Sciatic nerve (tissue), 2 donors: ENCODE data around the gene DCX. TPM values are rescaled to one million over a fixed set of nuclear protein-coding genes. Genes with fewer than 3 reads are reported as not detected.
"Not testable (repeated sequence)": the region's sequence is repeated elsewhere in the genome, so short reads cannot be mapped to it uniquely, and the experiment has no call there.

ENCODE experiments used
- ATAC-seq: fragments of 200-7000 bp; cut with Tn5 transposase; one replicate; pipeline ENCODE4 v1.9.1; 2020; ENCODE audit warnings: mild to moderate bottlenecking, moderate library complexity
- DNase-seq: peaks from one replicate; pipeline ENCODE4 v3.0.0-alpha.2; 2020; ENCODE audit warnings: low spot score
- intact Hi-C: fragments of 100-400 bp; cut with DNase I; formaldehyde crosslinking; loops from one replicate; pipeline ENCODE4 v1.14.2; 2022
- total RNA-seq: library from RNA; stranded (reverse); fragmentation: NEBNext Ultra II Directional; extraction: Animal tissue kit (Norgen Biotek cat#: 25700); gene quantifications from one replicate; pipeline ENCODE4 v1.2.1, GENCODE V29; 2021
- donor health status: DM: no; HTN: no; CAD: no.
- donor health status: DM: no; HTN: no; CAD: no.

The DCX gene
- total RNA-seq, 1 donor from 2014 or later, result not detected

DNA sequence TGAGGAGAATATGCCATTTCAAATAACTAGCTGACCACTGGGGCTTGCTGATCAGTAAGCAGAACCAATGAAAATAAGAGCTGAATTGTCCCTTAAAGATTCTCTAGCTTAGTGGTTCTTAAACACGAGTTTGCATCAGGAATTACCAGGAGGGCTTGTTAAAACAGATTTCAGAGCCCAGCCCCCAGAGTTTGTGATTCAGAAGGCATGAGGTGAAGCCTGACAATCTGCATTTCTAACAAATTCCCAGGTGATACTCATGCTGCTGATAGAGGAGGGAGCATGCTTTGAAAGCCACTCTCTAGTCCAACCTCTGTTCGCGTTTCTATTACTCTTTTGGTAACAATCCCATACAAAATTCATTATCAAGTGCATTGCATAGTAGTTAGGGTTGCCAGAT, 35.5 kb downstream of the DCX start:
- intact Hi-C loops, result no loop called here
- no peak for ATAC-seq
- no peak for DNase-seq

DNA sequence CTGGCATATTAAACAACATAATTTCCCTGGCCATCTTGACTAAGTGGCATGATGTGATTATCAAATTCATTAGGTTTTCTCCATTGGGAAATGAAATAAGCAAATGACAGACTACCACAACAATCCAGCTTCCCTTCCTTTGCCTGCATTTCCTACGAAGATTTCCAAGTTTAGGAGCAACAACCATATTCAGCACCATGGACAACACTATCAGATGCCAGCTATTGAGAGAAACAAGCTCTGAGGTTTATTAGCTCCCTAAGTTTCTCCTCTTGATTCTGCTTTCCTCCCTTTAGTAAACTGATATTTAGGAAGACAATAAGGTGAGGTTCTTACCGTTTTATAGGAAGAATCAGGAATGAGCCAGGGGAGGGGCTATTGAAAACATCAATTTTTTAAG, 36.2 kb downstream of the DCX start:
- no peak for DNase-seq
- ATAC-seq, result no peak
- intact Hi-C loops, result no loop called here

DNA sequence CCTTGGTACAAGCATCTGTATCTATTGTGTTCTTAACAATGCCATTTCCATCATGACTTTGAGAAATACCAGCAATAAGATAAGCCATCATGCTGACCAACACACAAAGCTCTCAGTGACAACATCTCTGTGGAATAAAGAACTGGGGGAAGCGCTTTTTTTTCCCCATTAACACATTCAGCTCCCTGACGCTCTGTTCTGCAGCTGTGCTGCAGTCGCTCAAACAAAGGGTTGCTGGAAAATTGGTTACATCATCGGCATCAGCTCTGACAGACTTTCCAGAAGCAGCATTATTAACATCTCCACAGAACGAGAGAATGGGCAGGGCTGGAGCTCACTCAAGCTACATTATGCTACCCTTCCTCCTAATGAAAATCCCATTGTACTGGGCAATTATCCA, 39.9 kb downstream of the DCX start:
- intact Hi-C loops, result no loop called here
- no peak for DNase-seq
- no peak for ATAC-seq

- ATAC-seq (no peak), DNase-seq (no peak)
- intact Hi-C loops, result no loop called here
Measured at GRCh38 chrX:111365770-111366325, 46.1 kb downstream of the DCX start.

DNA sequence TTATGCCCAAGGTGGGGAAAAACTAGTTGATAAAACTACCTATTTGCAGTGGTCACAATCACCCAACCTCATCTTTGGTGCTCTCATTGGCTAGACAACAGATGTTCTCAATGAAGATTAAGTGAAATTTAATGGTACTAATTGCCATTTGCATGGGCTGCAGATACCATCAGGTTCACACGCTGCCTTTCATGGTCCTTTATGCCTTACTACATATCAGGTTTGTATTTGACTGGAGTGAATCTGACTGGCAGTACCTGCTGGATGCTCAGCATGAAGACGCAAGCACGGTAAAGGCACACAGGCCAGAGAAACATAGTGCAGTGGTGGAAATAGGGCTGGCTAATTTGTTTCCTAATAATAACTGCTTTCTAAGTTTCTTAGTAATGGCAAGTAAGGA, 48.3 kb downstream of the DCX start:
- ATAC-seq, result no peak
- intact Hi-C loops, result no loop called here
- DNase-seq, result no peak

DNA sequence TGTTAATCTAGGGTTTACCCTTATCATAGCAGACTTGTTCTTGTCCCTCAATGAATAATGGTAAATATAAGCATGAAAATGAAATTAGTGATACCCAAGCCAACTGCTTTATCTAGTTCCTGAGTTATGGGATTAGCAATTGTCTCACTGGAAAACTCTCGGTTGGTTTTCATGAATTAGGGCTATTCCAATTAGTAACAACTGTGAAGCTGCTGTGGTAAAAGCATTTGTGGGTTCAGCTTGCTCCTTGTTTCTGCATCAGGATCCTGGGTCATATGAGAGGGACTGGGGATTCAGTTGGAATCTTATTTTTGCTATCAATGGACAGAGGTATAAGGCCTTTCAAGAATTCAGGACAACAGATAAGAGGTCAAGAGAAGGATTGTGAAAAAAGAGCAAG, 50.2 kb downstream of the DCX start:
- DNase-seq, result no peak
- ATAC-seq, result no peak
- intact Hi-C loops, result no loop called here

DNA sequence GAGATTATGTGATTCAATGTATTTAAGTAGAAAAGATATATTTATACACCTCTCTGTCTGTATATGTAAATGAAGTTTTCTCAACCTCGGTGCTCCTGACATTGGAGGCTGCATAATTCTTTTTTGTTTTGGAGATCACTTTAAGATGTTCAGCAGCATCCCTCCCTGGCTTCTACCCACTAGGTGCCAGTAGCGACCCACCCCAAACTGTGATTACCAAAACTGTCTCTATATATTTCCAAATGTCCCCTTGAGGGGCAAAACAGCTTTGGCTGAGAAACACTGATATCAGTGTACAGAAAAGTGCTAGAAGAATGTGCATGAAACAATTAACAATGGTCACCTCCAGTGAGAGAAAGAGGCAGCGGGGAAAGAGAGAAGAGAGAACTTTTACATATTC, 51.2 kb downstream of the DCX start:
- no peak for DNase-seq
- intact Hi-C loops, result no loop called here
- no peak for ATAC-seq

- no peak for DNase-seq
- intact Hi-C loops, result no loop called here
- peak; percentile 75 for ATAC-seq
Measured at GRCh38 chrX:111355523-111356115, 56.4 kb downstream of the DCX start.

- intact Hi-C loops, result no loop called here
- no peak for ATAC-seq
- no peak for DNase-seq
Measured at GRCh38 chrX:111354496-111354895, 57.5 kb downstream of the DCX start.

DNA sequence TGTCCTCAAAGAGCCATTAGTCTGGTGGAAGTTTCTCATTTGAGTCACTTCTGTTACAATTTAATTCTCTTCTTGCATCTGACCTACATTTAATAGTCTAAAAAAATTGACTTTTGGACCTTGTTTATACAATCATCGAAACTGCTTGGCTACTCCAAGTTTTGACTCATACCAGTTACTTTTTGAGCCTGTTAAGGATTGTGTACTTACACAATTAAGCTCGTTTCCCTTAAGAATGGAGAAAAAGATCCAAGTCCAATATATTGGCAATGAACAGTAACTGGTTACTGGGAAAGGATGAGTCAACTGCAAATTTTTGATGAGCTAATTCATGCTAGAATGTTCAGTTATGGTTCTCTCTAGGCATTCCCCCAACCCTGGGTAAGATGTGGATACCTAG, 58.2 kb downstream of the DCX start:
- DNase-seq, result no peak
- ATAC-seq, result peak; percentile 50
- intact Hi-C loops, result no loop called here

DNA sequence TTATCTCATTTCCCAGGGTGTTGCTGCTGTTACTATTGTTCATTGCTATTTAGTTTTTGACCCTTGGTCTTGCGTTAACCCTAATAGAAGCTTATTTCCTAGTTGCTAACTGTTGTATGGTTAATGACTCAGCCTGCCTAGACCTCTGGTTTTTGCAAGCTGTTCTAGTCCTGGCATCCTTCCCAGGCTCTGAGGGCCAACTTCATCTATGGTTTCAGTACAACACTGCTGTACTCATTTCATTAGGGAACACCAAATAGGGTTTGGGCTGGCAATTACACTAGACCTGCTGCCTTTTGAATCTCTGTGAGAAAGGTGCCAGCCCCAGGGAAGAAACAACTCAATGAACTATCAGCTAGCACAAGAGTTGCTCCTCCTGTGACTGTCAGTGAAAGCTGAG, 59.6 kb downstream of the DCX start:
- ATAC-seq (no peak), DNase-seq (no peak)
- intact Hi-C loops, result no loop called here

GRCh38 chrX:111349934-111350333, 62.1 kb downstream of the DCX start:
- ATAC-seq (no peak), DNase-seq (no peak)
- intact Hi-C loops, result no loop called here

GRCh38 chrX:111349101-111349500, 62.9 kb downstream of the DCX start:
- intact Hi-C loops, result no loop called here
- ATAC-seq (no peak), DNase-seq (no peak)

DNA sequence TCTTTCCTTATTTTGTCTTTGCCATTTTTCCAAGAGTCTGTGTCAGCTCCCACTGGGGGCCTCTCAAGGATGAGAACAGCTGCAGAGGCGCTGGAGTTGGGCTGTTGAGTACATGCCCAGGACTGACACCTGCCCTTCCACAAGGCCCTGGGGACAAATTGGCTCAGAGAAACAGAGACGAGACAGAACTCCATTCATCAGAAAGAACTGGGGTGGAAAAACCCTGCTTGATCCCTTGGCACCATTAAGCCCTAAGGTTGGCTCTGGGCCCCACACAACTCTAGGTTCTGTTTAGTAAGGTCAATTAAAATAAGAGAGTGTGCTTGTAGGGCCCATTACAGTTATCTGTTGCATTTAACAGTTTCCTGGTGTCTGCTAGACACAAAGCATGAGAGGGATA, 63.6 kb downstream of the DCX start:
- DNase-seq (no peak), ATAC-seq (peak; percentile 61)
- intact Hi-C loops, result no loop called here

- intact Hi-C loops, ATAC-seq, DNase-seq: not testable (repeated sequence)
Measured at GRCh38 chrX:111346150-111346549, 65.8 kb downstream of the DCX start.

- DNase-seq, result no peak
- ATAC-seq, result no peak
- intact Hi-C loops, result no loop called here
Measured at GRCh38 chrX:111340054-111340453, 71.9 kb downstream of the DCX start.

- ATAC-seq (no peak), DNase-seq (no peak)
- intact Hi-C loops, result no loop called here
Measured at GRCh38 chrX:111339212-111339611, 72.8 kb downstream of the DCX start.

DNA sequence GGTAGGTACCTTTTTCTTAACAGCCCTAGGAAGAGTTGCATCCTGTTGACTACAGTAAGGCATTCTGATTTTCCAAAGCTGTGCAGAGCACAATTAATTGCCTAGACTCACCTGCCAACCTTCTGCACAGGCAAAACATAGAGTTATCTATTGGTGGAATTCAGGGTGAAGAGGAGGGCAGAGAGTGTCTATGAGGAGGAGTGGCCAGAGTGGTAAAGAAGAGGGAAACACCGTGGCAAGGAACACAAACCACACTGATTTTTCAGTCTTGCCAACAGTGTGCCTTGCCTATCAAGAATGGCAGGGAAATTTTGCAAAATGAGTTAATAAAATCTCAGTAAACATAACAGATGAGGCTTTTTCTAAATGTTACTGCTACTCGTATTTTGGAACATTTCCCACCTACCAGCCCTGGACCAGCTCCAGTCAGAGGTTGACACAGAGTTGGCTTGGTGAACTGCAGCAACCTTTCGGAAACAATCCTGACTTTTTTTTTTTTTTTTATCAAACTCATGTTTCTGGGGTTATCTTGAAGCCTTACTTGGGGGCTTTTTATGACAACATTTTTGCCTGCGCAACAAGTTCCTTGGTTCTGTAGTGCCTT, 73.8 kb downstream of the DCX start:
- ATAC-seq (no peak), DNase-seq (no peak)
- intact Hi-C loops, result no loop called here

DNA sequence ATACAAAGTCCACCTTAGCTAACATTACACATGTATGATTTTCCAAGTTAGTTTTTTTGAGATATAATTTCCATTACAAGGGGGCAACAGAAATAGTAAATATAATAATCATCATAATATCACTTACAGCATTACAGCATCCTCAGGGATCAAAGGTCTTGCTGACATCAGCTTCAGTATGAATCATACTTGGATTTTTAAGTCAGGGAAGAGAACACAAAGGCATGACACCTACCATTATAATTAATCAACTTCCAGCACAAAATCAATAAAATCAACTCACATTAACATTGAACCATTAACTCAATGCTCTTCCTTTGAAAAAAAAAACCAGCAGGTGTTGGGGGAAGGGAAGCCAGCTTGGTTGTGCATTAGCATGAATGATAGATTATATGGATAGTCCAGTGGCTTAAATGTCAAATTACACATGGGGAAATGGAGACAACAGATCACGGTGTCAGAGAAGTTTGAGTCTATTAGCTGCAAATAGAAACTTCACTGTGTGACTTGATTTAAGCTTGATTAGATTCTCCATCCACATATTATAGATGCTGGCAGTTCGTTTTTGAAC, 74.8 kb downstream of the DCX start:
- intact Hi-C loops, result no loop called here
- DNase-seq (no peak), ATAC-seq (no peak)

DNA sequence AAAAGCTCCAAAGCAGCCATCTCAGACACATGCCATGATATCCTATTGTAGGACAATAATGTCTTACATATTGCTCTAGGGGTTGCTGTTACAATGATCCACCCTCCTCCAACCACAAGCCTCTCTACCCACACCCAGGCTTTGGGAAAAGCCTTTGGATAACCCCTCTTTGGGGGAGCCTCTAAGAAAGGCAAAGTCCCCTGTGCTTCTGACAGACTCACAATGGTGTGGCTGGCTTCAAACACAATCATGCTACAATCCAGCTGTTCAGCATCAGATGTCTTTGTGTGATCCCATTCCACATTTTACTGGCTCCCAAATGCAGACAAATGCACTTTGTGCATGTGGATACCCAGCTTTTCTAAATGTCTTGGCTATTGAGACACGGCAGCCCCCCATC, 75.9 kb downstream of the DCX start:
- no peak for DNase-seq
- intact Hi-C loops, result no loop called here
- no peak for ATAC-seq

DNA sequence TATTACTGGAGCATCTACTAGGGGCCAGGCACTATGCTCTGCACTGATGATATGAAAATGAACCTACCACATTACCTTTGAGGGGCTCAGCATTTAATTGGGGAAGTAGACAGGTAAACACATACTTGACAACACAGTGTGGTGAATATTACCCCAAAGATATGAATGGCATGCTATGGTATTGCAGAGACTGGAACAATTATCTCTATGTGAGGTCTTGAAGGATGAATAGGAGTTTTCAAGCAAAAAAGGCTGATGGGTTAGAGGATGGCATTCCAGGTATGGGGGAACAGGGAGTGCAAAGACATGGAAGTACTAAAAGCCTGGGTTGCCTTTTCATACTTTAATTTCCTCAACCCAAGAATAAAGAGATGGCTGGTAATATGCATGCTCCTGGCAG, 82.6 kb downstream of the DCX start:
- ATAC-seq (no peak), DNase-seq (no peak)
- intact Hi-C loops, result no loop called here
